ENCODE data around the gene KIAA0825.

The KIAA0825 gene

DNA sequence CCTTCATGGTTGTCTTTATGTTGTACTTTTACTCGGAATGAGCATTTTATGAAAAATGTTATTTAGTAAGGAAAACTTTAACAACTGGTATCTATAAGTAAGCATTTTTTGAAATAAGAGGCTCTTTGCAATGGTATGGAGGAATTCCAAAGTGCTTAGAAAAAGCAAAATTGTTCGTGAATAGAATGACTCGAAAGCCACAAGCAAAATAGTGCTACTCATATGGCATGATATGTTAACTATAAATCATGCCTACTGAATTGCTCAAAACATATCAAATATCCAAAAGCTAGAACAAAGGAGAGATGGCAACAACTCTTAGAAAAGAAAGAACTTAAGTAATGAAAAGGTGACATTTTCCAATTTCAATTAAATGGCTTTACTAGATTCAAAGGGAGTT, 216.3 kb downstream of the KIAA0825 start:
- no peak overlapping the region for H3K27ac ChIP-seq
- no peak for DNase-seq (ENCODE audit: low spot score)
- CTCF ChIA-PET = no interaction called here
- POLR2A ChIA-PET (ENCODE audit: low non-redundant PET) = no interaction called here
- TF ChIP-seq, protein P1, sequence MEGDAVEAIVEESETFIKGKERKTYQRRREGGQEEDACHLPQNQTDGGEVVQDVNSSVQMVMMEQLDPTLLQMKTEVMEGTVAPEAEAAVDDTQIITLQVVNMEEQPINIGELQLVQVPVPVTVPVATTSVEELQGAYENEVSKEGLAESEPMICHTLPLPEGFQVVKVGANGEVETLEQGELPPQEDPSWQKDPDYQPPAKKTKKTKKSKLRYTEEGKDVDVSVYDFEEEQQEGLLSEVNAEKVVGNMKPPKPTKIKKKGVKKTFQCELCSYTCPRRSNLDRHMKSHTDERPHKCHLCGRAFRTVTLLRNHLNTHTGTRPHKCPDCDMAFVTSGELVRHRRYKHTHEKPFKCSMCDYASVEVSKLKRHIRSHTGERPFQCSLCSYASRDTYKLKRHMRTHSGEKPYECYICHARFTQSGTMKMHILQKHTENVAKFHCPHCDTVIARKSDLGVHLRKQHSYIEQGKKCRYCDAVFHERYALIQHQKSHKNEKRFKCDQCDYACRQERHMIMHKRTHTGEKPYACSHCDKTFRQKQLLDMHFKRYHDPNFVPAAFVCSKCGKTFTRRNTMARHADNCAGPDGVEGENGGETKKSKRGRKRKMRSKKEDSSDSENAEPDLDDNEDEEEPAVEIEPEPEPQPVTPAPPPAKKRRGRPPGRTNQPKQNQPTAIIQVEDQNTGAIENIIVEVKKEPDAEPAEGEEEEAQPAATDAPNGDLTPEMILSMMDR (conservative IDR thresholded peaks at IDR 0.05; ENCODE audit: low read depth) = no peak

DNA sequence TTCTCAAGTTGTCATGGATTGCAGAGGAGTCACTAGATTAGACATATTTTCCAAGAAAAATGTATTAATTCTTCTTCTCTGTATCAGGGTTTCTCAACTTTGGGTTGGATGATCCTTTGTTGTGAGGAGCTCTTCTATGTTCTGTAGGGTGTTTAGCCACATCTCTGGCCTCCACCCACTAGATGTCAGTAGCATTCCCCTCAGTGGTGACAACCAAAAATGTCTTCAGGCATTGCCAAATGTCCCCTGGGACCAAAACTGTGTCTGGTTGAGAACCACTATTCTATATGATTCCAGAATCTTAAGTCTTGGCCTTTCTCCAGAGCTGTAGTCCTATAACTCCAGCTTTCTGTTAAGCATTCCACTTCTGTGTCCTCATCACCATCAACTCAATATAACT, 220.9 kb downstream of the KIAA0825 start:
- H3K27ac ChIP-seq = no peak overlapping the region
- no peak for DNase-seq (ENCODE audit: low spot score)
- ChIA-PET CTCF (interaction anchor here (0.6 kb wide), 1 partner anchor 1708 kb away, joined by 3 read pairs; no protein-coding TSS in a partner anchor), POLR2A (ENCODE audit: low non-redundant PET) (no interaction called here)
- TF ChIP-seq, protein P1 (conservative IDR thresholded peaks at IDR 0.05; ENCODE audit: low read depth) = no peak

GRCh38 chr5:94396687-94397086, 221.7 kb downstream of the KIAA0825 start:
- ChIA-PET POLR2A (ENCODE audit: low non-redundant PET) (no interaction called here), CTCF (no interaction called here)
- no peak overlapping the region for H3K27ac ChIP-seq
- DNase-seq (ENCODE audit: low spot score) = no peak
- TF ChIP-seq, protein P1 (conservative IDR thresholded peaks at IDR 0.05; ENCODE audit: low read depth) = no peak

GRCh38 chr5:94395468-94395867, 222.9 kb downstream of the KIAA0825 start:
- ChIA-PET CTCF (interaction anchor here (0.6 kb wide), 1 partner anchor 63 kb away, joined by 5 read pairs; no protein-coding TSS in a partner anchor), POLR2A (ENCODE audit: low non-redundant PET) (no interaction called here)
- TF ChIP-seq, protein P1 (conservative IDR thresholded peaks at IDR 0.05; ENCODE audit: low read depth) = no peak
- H3K27ac ChIP-seq = no peak overlapping the region
- no peak for DNase-seq (ENCODE audit: low spot score)

GRCh38 chr5:94391996-94392395, 226.4 kb downstream of the KIAA0825 start:
- TF ChIP-seq, protein P1 (conservative IDR thresholded peaks at IDR 0.05; ENCODE audit: low read depth) = no peak
- H3K27ac ChIP-seq = no peak overlapping the region
- ChIA-PET POLR2A (ENCODE audit: low non-redundant PET) (interaction anchor here (0.6 kb wide), 1 partner anchor 819 kb away, joined by 3 read pairs; no protein-coding TSS in a partner anchor), CTCF (no interaction called here)
- DNase-seq (ENCODE audit: low spot score) = no peak

- ChIA-PET POLR2A (ENCODE audit: low non-redundant PET) (no interaction called here), CTCF (interaction anchor here (0.6 kb wide), 1 partner anchor 1458 kb away, joined by 3 read pairs; no protein-coding TSS in a partner anchor)
- no peak overlapping the region for H3K27ac ChIP-seq
- no peak for DNase-seq (ENCODE audit: low spot score)
- TF ChIP-seq, protein P1 (conservative IDR thresholded peaks at IDR 0.05; ENCODE audit: low read depth) = no peak
These were observed 228.9 kb downstream of the KIAA0825 start for GRCh38 chr5:94389515-94389899.

All from RWPE1 (cell line).